ENCODE data around the gene MRGPRF.
A peak's percentile ranks its signal among the peaks of the same experiment; 100 is the strongest.

MRGPRF gene

GRCh38 chr11:69053546-69054396, 40.7 kb upstream of the MRGPRF start:
- Histone ChIP-seq H2AFZ (ENCODE audit: low read depth) (no peak overlapping the region), H3K27ac (no peak overlapping the region), H3K4me2 (peak overlapping the region; percentile 93; the same call in 1 of the 2 replicates), H3K4me1 (ENCODE audit: low read depth, poor library complexity, severe bottlenecking) (peaks cover 77% of the 10 kb centered on the region), H3K9ac (no peak overlapping the region), H3K79me2 (ENCODE audit: insufficient read depth, low read depth) (peaks cover 8% of the 10 kb centered on the region; the same call in 1 of the 2 replicates), H4K20me1 (ENCODE audit: insufficient read depth) (no peaks in the 10 kb centered on the region), H3K4me3 (IDR thresholded peaks at IDR 0.05; ENCODE audit: insufficient read depth, low read depth, low read length) (no peak overlapping the region), H3K36me3 (ENCODE audit: insufficient read depth) (no peaks in the 10 kb centered on the region), H3K27me3 (ENCODE audit: insufficient read depth, low read depth) (no peaks in the 10 kb centered on the region)
- no peak for TF ChIP-seq CTCF (conservative IDR thresholded peaks at IDR 0.05; ENCODE audit: low read depth, low read length)

GRCh38 chr11:69053169-69053477, 40.1 kb upstream of the MRGPRF start:
- H3K4me3 ChIP-seq (IDR thresholded peaks at IDR 0.05; ENCODE audit: insufficient read depth, low read depth, low read length) = no peak overlapping the region
- H3K27me3 ChIP-seq (ENCODE audit: insufficient read depth, low read depth) = no peaks in the 10 kb centered on the region
- H3K4me1 ChIP-seq (ENCODE audit: low read depth, poor library complexity, severe bottlenecking) = peaks cover 80% of the 10 kb centered on the region
- no peak overlapping the region for H2AFZ ChIP-seq (ENCODE audit: low read depth)
- no peaks in the 10 kb centered on the region for H3K36me3 ChIP-seq (ENCODE audit: insufficient read depth)
- TF ChIP-seq CTCF (conservative IDR thresholded peaks at IDR 0.05; ENCODE audit: low read depth, low read length) = no peak
- H3K4me2 ChIP-seq = peak overlapping the region; percentile 93; the same call in 1 of the 2 replicates
- H3K27ac ChIP-seq = peak overlapping the region; percentile 63
- no peaks in the 10 kb centered on the region for H4K20me1 ChIP-seq (ENCODE audit: insufficient read depth)
- H3K9ac ChIP-seq = no peak overlapping the region; the same call in 1 of the 2 replicates
- H3K79me2 ChIP-seq (ENCODE audit: insufficient read depth, low read depth) = peaks cover 8% of the 10 kb centered on the region; the same call in 1 of the 2 replicates

GRCh38 chr11:69052343-69053168, 39.5 kb upstream of the MRGPRF start:
- Histone ChIP-seq H2AFZ (ENCODE audit: low read depth) (no peak overlapping the region; the same call in 1 of the 2 replicates), H4K20me1 (ENCODE audit: insufficient read depth) (no peaks in the 10 kb centered on the region), H3K9ac (peak overlapping the region; percentile 27; the same call in 1 of the 2 replicates), H3K4me2 (peak overlapping the region; percentile 93), H3K4me1 (ENCODE audit: low read depth, poor library complexity, severe bottlenecking) (peaks cover 83% of the 10 kb centered on the region), H3K36me3 (ENCODE audit: insufficient read depth) (no peaks in the 10 kb centered on the region), H3K27me3 (ENCODE audit: insufficient read depth, low read depth) (no peaks in the 10 kb centered on the region), H3K27ac (peak overlapping the region; percentile 63), H3K79me2 (ENCODE audit: insufficient read depth, low read depth) (peaks cover 8% of the 10 kb centered on the region; the same call in 1 of the 2 replicates), H3K4me3 (IDR thresholded peaks at IDR 0.05; ENCODE audit: insufficient read depth, low read depth, low read length) (no peak overlapping the region)
- TF ChIP-seq CTCF (conservative IDR thresholded peaks at IDR 0.05; ENCODE audit: low read depth, low read length) = no peak

GRCh38 chr11:69051381-69052342, 38.6 kb upstream of the MRGPRF start:
- Histone ChIP-seq H3K27ac (peak overlapping the region; percentile 63), H3K4me1 (ENCODE audit: low read depth, poor library complexity, severe bottlenecking) (peaks cover 76% of the 10 kb centered on the region), H3K4me3 (IDR thresholded peaks at IDR 0.05; ENCODE audit: insufficient read depth, low read depth, low read length) (no peak overlapping the region), H2AFZ (ENCODE audit: low read depth) (no peak overlapping the region; the same call in 1 of the 2 replicates), H4K20me1 (ENCODE audit: insufficient read depth) (no peaks in the 10 kb centered on the region), H3K4me2 (peak overlapping the region; percentile 93), H3K27me3 (ENCODE audit: insufficient read depth, low read depth) (no peaks in the 10 kb centered on the region), H3K79me2 (ENCODE audit: insufficient read depth, low read depth) (peaks cover 8% of the 10 kb centered on the region; the same call in 1 of the 2 replicates), H3K36me3 (ENCODE audit: insufficient read depth) (no peaks in the 10 kb centered on the region), H3K9ac (peak overlapping the region; percentile 27; the same call in 1 of the 2 replicates)
- no peak for TF ChIP-seq CTCF (conservative IDR thresholded peaks at IDR 0.05; ENCODE audit: low read depth, low read length)
